Retinal pigment epithelial cell (primary cell): ENCODE data around the gene SIAH2.

Experiments used
- DNase-seq: peaks from one replicate; pipeline ENCODE4 v3.0.0-alpha.2; 2010; ENCODE audit warnings: low read depth
- H3K4me3 ChIP-seq: 2 replicates; pipeline ENCODE4 v1.5.1; 2011; ENCODE audit warnings: mild to moderate bottlenecking, low read length, control low read depth, moderate library complexity
- TF ChIP-seq, protein P1 (sequence below): conservative IDR thresholded peaks from 2 replicates; pipeline ENCODE4 v1.5.1; 2011; ENCODE audit warnings: low read depth, low read length, control low read depth, inconsistent platforms

SIAH2 gene

GRCh38 chr3:150760431-150761200 lies 2.4 kb downstream of the SIAH2 start:
- TF ChIP-seq, protein P1, sequence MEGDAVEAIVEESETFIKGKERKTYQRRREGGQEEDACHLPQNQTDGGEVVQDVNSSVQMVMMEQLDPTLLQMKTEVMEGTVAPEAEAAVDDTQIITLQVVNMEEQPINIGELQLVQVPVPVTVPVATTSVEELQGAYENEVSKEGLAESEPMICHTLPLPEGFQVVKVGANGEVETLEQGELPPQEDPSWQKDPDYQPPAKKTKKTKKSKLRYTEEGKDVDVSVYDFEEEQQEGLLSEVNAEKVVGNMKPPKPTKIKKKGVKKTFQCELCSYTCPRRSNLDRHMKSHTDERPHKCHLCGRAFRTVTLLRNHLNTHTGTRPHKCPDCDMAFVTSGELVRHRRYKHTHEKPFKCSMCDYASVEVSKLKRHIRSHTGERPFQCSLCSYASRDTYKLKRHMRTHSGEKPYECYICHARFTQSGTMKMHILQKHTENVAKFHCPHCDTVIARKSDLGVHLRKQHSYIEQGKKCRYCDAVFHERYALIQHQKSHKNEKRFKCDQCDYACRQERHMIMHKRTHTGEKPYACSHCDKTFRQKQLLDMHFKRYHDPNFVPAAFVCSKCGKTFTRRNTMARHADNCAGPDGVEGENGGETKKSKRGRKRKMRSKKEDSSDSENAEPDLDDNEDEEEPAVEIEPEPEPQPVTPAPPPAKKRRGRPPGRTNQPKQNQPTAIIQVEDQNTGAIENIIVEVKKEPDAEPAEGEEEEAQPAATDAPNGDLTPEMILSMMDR, result no peak
- H3K4me3 ChIP-seq, result peak overlapping the region; percentile 63
- DNase-seq, result no peak

GRCh38 chr3:150759947-150760346 lies 3.0 kb downstream of the SIAH2 start:
- TF ChIP-seq, protein P1, result no peak
- H3K4me3 ChIP-seq, result peak overlapping the region; percentile 63
- no peak for DNase-seq

DNA sequence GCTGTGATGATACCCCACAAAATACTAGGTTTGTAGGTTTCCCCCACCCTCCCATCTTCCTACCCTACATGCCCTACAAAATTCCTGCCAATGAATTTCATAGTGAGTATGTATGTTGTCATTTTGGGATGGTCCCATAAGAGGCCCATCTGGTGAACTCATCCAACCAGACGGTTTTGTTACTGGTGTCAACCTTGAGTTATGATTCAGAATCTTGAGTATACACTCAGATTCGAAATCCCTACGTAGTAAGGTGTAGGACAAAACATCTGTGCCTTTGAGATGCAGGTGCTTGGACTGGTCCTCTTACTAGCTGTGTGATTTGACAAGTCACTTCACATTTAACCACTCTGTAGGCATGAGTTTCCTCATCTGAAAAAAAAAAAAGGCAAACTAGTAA lies 3.6 kb downstream of the SIAH2 start:
- DNase-seq, result no peak
- H3K4me3 ChIP-seq, result no peak overlapping the region
- TF ChIP-seq, protein P1, result no peak

GRCh38 chr3:150757768-150758167 lies 5.2 kb downstream of the SIAH2 start:
- no peak for DNase-seq
- TF ChIP-seq, protein P1, result no peak
- no peak overlapping the region for H3K4me3 ChIP-seq

DNA sequence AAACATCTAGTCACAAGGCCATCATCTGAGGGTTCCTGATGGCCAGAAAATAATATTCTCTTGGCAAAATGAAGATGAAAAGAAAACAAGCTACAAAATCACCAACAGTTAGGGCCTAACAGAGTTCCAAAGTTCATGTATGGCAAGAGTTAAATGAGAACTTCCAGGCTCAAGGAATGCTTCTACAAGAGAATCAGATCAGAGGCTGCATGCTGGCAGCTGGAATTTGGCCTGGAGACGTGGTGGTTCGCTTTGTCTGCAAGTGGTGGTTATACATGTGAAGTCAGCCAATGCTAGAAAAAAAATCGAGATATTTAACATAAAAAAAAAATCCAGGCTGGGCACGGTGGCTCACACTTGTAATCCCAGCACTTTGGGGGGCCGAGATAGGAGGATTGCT lies 5.6 kb downstream of the SIAH2 start:
- DNase-seq, result no peak
- H3K4me3 ChIP-seq, result no peak overlapping the region
- TF ChIP-seq, protein P1, result no peak

GRCh38 chr3:150756491-150757059 lies 6.4 kb downstream of the SIAH2 start:
- TF ChIP-seq, protein P1, result no peak
- DNase-seq, result no peak
- no peak overlapping the region for H3K4me3 ChIP-seq

- TF ChIP-seq, protein P1, result no peak
- H3K4me3 ChIP-seq, result no peak overlapping the region
Measured at GRCh38 chr3:150755902-150756301, 7.1 kb downstream of the SIAH2 start.

More at GRCh38 chr3:150755902-150756301, 7.1 kb downstream of the SIAH2 start:
- DNase-seq, result no peak
